Activated naive CD8-positive, alpha-beta T cell treated with anti-CD3 and anti-CD28 coated beads for 36 hours (primary cell): ENCODE results near the gene CPNE5. TPM values are rescaled to one million over a fixed set of nuclear protein-coding genes. Genes with fewer than 3 reads are reported as not detected.

ENCODE experiments used
- DNase-seq: peaks from one replicate; pipeline ENCODE4 v3.0.0; 2021
- H3K27ac Mint-ChIP-seq: one replicate; pipeline ENCODE4 v1.8.0; 2022; ENCODE audit warnings: mild to moderate bottlenecking, moderate library complexity, mixed read lengths
- H3K27me3 Mint-ChIP-seq: one replicate; pipeline ENCODE4 v1.8.0; 2022; ENCODE audit warnings: mild to moderate bottlenecking, mixed read lengths
- H3K36me3 Mint-ChIP-seq: one replicate; pipeline ENCODE4 v1.8.0; 2021; ENCODE audit warnings: mild to moderate bottlenecking, mixed read lengths
- H3K4me1 Mint-ChIP-seq: one replicate; pipeline ENCODE4 v1.8.0; 2021; ENCODE audit warnings: mixed read lengths
- H3K4me3 Mint-ChIP-seq: one replicate; pipeline ENCODE4 v1.8.0; 2022; ENCODE audit warnings: mild to moderate bottlenecking, moderate library complexity, mixed read lengths
- H3K9me3 Mint-ChIP-seq: one replicate; pipeline ENCODE4 v1.8.0; 2022; ENCODE audit warnings: mixed read lengths
- total RNA-seq, 2 experiments: library from RNA; stranded (reverse); gene quantifications; one replicate each; pipeline ENCODE4 v1.2.3, GENCODE V29; 2021

Gene CPNE5
- total RNA-seq, 2 experiments from 2014 or later = 0.72 to 1.2 TPM

DNA sequence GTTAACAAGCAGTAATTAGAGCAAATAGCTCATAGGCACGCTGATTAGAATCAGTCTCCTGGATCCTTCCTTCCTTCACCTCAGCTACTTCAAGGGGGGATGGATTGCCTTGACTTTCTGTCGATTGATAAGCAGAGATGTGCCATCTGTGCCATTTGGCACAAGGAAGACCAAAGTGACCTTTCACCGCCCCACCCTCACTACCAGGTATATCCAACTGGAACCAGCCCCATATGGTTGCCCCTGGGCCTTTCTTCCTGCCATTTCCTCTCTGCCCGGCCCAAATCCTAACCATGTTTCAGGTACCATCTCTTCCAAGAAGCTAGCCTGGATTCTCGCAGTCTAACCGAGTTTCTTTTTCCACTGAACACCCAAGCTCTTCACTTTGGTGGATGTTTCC lies 8.7 kb upstream of the CPNE5 start:
- Mint-ChIP-seq H3K27ac (no peak overlapping the region), H3K27me3 (peaks cover 8% of the 10 kb centered on the region), H3K9me3 (peaks cover 5% of the 10 kb centered on the region), H3K36me3 (peaks cover 33% of the 10 kb centered on the region), H3K4me3 (no peak overlapping the region), H3K4me1 (peaks cover 8% of the 10 kb centered on the region)
- no peak for DNase-seq

DNA sequence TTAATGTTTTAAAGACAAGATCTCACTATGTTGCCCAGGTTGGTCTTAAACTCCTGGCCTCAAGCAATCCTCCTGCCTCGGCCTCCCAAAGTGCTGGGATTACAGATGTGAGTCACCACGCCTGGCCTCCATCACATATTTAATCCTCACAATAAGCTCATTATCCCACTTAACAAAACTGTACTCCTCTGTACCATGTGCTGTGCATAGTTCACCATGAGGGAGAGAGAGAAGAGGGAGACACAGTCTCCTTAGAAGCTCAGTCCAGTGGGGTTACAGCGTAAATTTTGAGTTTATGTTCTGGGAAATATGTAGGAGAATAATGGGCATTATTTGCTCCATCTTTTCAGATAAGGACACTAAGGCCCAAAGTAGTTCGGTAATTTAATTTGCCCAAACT lies 7.9 kb upstream of the CPNE5 start:
- no peak overlapping the region for H3K27ac Mint-ChIP-seq
- peaks cover 8% of the 10 kb centered on the region for H3K27me3 Mint-ChIP-seq
- H3K4me1 Mint-ChIP-seq = peaks cover 8% of the 10 kb centered on the region
- no peak overlapping the region for H3K4me3 Mint-ChIP-seq
- H3K36me3 Mint-ChIP-seq = peaks cover 26% of the 10 kb centered on the region
- peaks cover 5% of the 10 kb centered on the region for H3K9me3 Mint-ChIP-seq
- no peak for DNase-seq

DNA sequence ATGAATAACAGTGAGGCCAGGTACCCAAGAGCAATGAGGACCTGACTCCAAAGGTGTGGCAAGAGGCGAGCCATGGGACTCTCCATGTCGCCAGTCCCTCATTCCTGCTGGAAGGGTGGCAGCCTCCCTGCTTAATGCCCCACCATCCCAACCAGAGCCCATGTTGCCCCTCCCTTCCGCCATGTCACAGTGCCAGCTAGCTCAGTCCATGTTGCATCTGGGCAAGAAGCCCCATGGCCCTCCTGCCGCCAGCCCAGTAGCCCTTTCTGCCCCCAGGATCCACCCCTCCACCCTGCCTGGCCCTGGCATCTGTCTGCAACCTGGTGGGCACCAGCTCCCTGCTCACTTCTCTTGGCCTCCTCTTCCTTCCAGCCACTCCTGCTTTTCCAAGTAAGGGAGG lies 6.0 kb upstream of the CPNE5 start:
- Mint-ChIP-seq H3K4me1 (peaks cover 12% of the 10 kb centered on the region), H3K4me3 (no peak overlapping the region), H3K27ac (no peak overlapping the region), H3K27me3 (peaks cover 15% of the 10 kb centered on the region), H3K36me3 (peaks cover 8% of the 10 kb centered on the region), H3K9me3 (peaks cover 1% of the 10 kb centered on the region)
- no peak for DNase-seq

DNA sequence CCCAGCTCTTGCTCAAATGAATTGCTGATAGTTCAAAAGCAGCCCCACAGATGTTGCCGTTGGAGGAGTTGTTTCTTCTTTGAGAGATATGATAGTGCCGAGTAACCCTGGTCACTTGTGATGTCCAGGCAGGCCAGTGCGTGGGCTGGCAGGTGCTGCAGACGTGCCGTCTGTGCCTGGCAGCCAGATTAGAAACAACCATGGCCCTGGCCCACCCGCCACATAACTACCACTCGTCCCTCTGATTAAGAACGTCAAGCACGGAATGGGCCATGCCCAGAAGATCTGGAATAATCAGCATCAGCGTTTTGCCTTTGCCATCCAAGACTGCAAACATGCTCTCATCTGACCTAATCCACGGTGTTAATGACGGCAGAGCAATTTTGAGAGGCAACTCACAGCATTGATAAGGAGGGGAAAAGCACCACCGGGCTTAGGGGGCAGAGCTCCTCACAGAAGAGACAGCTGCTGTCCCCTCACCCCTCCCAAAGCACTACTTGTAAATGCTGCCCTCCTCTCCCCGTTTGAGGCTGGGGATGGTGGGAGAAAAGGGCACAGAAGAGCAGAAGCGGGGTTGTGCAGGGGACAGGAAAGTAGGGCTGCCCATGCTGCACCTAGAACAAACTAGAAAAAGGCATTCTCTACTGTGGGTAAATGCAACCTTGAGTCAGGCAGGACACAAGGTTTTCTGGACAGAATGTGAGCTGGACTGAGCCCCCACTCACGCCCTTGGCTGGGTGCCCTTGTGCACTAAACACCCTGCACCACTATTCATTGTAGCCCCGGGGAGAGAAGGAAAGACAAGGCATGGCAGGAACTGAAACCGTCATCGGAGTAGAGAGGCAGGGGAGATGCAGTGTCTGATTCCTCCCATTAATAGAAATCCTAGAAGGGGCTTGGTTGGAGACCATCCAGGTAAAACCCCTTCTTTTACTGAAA lies 5.3 kb upstream of the CPNE5 start:
- no peak for DNase-seq
- H3K36me3 Mint-ChIP-seq = peaks cover 3% of the 10 kb centered on the region
- H3K4me3 Mint-ChIP-seq = no peak overlapping the region
- no peaks in the 10 kb centered on the region for H3K9me3 Mint-ChIP-seq
- peaks cover 13% of the 10 kb centered on the region for H3K4me1 Mint-ChIP-seq
- H3K27me3 Mint-ChIP-seq = peaks cover 11% of the 10 kb centered on the region
- H3K27ac Mint-ChIP-seq = no peak overlapping the region

DNA sequence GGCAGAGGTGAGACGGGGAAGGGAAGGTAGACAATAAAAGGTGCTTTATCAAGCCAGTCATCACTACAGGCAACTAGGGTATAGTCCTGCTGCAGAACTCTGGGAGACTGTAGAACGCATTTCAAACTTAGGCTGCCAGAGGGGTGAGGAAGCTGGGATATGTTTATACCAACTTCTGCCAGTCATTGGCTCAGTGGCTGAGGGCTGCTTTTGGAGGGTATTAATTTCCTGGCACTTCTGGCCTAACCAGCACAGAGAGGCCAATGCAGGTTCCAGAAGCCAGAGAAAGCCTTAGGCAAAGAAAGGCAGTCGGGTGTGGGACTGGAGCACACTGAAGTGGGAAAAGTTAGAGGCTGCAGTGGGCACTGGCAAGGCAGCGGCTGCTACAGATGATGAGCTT lies 3.9 kb upstream of the CPNE5 start:
- H3K9me3 Mint-ChIP-seq = no peaks in the 10 kb centered on the region
- H3K36me3 Mint-ChIP-seq = no peaks in the 10 kb centered on the region
- H3K4me3 Mint-ChIP-seq = no peak overlapping the region
- H3K27ac Mint-ChIP-seq = no peak overlapping the region
- no peak for DNase-seq
- peaks cover 21% of the 10 kb centered on the region for H3K27me3 Mint-ChIP-seq
- peaks cover 12% of the 10 kb centered on the region for H3K4me1 Mint-ChIP-seq

DNA sequence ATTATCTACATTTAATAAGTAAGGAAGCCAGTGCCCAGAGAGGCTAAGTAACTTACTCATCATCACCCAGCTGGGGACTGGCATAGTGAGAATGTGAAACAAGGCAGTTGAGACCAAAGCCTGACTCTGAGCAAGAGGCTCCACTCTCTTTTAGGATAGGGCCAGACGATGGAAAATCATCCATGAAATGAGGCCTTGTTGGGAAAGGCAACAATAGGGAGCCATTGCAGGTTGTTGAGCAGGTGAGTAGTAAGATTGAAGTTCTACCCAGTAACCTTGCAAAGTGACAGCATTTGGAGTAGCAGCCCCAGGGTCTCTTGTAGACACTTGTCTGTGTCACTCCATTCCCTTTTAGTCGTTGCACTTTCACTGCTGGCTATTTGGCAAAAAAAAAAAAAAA lies 2.5 kb upstream of the CPNE5 start:
- DNase-seq = no peak
- Mint-ChIP-seq H3K36me3 (no peaks in the 10 kb centered on the region), H3K4me3 (no peak overlapping the region), H3K27me3 (peaks cover 35% of the 10 kb centered on the region), H3K27ac (no peak overlapping the region), H3K9me3 (no peaks in the 10 kb centered on the region), H3K4me1 (peaks cover 12% of the 10 kb centered on the region)

DNA sequence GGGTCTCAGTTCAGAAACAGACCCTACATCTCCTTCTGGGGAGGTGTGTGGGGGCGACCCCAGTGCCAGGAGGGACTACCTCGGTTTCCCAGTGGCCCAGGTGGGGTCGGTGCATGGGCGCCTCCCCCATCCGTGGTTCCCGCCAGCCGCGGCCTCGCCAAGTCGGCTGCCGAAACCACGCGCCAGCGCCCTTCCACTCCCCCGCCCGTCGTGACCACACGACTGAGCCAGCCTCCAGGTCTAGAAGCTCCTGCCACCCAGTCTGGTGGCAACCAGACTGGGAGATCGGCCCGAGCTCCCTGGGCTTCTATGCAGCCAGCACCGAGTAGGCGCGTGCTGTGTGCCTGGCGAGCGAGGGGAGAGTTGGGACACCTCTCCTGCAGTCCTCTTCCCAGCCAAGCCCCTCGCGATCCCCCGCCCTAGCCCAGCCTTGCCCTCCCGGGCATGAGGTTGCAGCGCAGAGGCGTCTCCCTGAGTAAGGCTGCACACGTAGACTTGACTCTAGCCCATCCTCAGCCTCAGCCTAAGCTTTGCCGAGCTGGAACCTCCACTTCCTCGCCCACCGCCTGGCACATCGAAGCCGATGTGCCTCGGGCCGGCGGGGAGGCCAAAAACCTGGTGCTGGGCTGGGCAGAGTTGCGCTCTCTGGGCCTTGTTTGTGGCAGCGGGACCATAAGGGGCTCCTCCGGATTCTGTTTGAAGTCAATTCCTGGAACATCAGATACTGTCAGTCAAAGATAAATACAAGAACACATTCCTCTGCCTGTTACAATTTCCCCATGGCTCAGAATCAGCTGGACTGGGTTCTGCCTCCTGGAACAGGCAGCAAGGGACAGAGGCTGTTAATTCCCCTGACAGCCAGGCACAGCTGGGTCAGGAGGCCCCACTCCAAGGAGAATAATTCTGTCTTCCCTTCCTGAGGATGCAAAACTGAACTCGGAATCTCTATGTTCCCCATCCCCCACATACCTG lies 1.5 kb upstream of the CPNE5 start:
- Mint-ChIP-seq H3K27ac (no peak overlapping the region), H3K36me3 (no peaks in the 10 kb centered on the region), H3K9me3 (no peaks in the 10 kb centered on the region), H3K4me3 (peak overlapping the region; percentile 69), H3K27me3 (peaks cover 38% of the 10 kb centered on the region), H3K4me1 (peaks cover 12% of the 10 kb centered on the region)
- DNase-seq = peak; percentile 28

DNA sequence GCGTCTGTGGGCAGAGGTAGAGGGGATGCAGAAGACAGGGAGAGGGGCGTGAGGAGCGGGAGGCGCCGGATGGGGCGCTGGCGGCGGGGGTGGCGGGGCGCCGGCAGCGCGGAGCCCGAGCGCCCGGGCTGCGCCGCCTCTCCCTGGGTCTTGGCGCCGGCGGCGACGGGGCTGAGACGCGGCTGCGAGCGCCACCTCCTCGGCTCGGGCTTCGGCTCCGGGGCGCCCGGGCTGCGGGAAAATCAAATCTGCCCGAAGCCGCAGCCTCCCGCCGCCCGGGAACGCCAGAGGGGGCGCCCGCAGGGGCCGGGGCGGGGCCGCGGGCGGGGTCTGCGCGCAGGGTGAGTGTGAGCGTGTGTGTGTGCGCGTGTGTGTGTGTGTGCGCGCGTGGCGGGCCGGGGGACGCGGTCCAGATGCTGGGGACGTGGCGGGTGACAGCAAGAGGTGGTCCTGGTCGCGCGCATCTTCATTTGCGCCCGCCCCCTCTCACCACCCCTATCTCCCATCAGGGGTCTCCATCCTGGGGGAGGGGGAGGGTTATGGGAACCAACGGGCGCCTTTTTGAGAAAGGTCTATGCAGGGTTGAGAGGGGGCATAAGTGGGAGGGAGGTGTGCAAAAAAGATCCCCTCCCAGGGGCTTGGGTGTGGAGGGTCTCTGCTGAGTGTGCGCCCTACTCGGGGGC lies 646 bp upstream of the CPNE5 start:
- Mint-ChIP-seq H3K4me1 (peaks cover 12% of the 10 kb centered on the region), H3K4me3 (peak overlapping the region; percentile 69), H3K9me3 (no peaks in the 10 kb centered on the region), H3K27ac (no peak overlapping the region), H3K36me3 (no peaks in the 10 kb centered on the region), H3K27me3 (peaks cover 38% of the 10 kb centered on the region)
- DNase-seq = peak; percentile 60

DNA sequence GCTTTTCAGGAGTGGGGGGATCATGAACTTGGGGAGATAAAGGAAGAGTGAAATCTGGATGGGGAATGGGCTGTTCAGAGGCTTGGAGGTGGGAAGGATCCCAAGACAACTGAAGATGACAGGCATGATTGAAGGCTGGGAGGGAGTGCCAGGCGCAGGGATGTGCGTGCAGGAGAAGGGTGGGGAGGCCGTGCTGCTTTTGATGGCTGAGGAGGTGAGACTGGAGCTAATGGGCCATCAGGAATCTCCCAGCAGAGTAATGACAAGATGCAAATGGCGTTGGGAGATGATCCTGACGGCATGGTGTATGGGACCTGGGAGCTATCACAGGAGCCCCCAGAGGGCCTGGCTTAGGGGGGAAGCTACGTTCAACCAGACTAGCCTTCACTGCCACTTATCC lies 1.6 kb downstream of the CPNE5 start:
- Mint-ChIP-seq H3K9me3 (no peaks in the 10 kb centered on the region), H3K4me1 (peaks cover 12% of the 10 kb centered on the region), H3K36me3 (no peaks in the 10 kb centered on the region), H3K27ac (no peak overlapping the region), H3K27me3 (peaks cover 43% of the 10 kb centered on the region), H3K4me3 (no peak overlapping the region)
- no peak for DNase-seq

DNA sequence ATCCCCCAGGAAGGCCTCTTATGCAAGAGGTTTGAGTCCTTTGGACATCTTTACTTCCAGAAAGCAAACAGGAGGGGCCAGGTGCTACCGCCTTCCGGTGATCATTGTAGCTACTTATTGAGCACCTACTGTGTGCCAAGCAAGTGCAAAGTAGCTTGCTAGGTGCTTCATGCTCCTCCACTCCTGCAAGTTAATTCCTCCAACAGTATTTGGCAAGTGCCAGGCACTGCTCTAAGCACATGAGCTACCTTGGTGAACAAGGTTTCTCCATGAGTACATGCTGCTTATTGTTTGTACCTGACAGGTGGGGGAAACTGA lies 2.3 kb downstream of the CPNE5 start:
- H3K36me3 Mint-ChIP-seq = no peaks in the 10 kb centered on the region
- H3K4me3 Mint-ChIP-seq = no peak overlapping the region
- peaks cover 43% of the 10 kb centered on the region for H3K27me3 Mint-ChIP-seq
- no peak overlapping the region for H3K27ac Mint-ChIP-seq
- H3K9me3 Mint-ChIP-seq = no peaks in the 10 kb centered on the region
- H3K4me1 Mint-ChIP-seq = peaks cover 12% of the 10 kb centered on the region
- no peak for DNase-seq

DNA sequence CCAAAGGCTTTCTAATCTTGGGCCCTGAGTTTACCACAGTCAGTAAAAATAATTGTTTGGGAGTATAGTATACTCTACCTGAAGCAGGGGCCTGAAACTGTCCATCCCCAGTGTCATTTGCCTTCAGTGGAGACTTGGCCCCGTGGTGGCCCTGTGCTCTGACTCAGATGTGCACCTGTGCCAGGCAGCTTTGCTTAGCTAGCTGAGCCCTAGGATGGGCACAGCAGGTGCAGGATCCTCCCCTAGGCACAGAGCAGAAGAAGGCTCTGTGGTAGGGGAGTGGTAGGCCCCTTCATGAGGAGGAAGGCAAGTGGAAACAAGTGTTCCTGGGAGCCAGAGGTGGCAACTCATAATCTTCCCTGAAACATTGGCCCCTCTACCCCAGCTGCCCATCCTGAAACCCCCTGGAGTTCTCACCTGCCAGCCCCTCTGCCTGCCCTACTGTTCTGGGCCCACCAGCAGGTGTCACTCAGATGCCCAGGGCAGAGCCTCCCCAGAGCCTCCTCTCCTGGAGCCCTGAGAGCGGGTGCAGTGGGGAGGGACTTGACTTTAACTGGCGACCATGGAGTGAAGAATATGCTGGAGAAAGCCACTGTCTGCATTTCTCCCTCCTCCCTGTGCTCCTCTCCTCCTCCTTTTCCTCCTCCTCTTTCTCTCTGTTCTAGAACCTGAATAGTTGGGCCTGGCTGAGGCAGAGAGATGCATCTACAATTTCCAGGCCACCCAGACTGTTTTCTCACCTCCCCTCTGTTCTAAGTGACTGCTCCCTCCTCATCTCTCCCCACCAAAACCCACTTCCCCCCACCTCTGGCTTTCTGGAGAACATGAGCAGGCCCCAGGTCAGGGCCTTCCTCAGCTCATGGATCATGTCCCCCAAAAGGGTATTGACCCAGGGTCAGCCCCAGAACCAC lies 2.9 kb downstream of the CPNE5 start:
- DNase-seq = no peak
- Mint-ChIP-seq H3K4me1 (peaks cover 12% of the 10 kb centered on the region), H3K27me3 (peaks cover 43% of the 10 kb centered on the region), H3K9me3 (no peaks in the 10 kb centered on the region), H3K36me3 (no peaks in the 10 kb centered on the region), H3K4me3 (no peak overlapping the region), H3K27ac (no peak overlapping the region)

DNA sequence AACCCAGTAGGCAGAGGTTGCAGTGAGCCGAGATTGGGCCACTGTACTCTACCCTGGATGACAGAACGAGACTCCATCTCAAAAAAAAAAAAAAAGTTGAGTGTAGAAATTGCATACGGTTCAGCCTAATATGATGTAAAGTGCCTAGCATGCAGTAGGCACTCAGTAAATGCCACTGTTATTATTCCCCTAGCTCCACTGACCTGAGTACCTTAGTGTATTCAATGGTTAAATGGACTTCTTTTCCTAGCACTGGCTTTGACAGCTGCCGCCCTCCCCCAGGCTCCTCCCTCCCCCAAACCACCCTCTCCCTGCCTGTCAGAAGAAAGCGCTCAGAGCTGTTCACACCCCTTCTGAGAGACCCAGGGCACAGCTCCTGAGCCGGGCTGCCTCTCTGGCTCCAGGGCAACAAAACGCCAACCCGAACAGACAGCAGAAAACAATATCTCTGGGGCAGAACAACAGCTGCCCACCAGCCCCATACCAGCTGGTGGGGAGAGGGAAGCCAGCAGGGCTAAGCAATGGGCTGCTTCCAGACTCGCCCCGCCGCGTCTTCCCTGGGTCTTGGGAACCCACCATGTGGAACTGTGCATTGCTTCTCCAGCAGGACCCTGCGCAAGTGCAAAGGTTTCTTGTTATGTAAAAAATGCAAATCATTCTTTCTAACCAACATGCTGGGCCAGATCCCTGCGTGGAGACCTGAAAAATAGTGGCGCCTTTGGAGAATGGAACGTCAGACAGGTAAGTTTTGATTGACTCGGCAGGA lies 4.5 kb downstream of the CPNE5 start:
- Mint-ChIP-seq H3K36me3 (no peaks in the 10 kb centered on the region), H3K4me3 (no peak overlapping the region), H3K4me1 (peaks cover 6% of the 10 kb centered on the region), H3K27me3 (peaks cover 35% of the 10 kb centered on the region), H3K9me3 (no peaks in the 10 kb centered on the region), H3K27ac (no peak overlapping the region)
- no peak for DNase-seq

DNA sequence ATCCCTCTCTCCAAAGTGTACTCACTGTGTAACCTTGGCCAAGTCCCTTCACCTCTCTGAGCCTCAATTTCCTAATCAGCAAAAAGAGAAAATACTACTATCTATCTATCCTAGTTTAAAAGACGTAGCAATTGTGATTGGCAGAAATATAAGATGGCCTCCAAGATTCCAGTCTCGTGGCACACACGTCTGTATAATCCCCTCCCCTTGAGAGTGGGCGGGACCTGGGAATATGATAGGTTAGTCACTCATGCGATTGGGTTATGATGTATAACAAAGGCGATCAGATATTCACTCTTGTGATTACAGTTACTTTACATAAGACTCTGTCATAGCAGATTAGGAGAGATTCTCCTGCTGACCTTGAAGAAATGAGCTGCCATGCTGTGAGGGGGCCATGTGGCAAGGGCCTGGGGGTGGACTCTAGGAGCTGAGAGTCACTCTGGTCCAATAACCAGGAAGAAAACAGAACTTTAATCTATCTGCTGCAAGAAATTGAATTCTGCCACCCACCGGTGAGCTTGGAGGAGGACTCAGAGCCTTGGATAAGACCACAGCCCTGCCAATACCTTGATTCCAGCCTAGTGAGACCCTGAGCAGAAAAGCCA lies 6.0 kb downstream of the CPNE5 start:
- Mint-ChIP-seq H3K36me3 (no peaks in the 10 kb centered on the region), H3K4me1 (no peaks in the 10 kb centered on the region), H3K4me3 (no peak overlapping the region), H3K27ac (no peak overlapping the region), H3K9me3 (no peaks in the 10 kb centered on the region), H3K27me3 (peaks cover 24% of the 10 kb centered on the region)
- no peak for DNase-seq
